ENCODE data around the gene OTUD3.

DNA sequence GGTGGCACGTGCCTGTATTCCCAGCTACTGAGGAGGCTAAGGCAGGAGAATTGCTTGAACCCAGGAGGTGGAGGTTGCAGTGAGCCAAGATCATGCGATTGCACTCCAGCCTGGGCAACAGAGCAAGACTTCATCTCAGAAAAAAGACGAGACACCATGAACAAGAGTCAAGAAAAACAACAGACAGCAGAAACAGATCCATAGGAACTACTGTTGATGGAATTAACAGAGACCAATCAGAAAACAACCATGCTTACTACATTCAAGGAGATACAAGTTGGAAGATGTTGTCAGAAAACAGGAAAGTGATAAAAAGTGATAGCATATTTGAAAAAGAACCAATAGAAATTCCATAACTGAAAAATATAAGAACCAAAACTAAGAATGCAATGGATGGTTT lies 19.3 kb upstream of the OTUD3 start:
- TF ChIP-seq, protein P1, sequence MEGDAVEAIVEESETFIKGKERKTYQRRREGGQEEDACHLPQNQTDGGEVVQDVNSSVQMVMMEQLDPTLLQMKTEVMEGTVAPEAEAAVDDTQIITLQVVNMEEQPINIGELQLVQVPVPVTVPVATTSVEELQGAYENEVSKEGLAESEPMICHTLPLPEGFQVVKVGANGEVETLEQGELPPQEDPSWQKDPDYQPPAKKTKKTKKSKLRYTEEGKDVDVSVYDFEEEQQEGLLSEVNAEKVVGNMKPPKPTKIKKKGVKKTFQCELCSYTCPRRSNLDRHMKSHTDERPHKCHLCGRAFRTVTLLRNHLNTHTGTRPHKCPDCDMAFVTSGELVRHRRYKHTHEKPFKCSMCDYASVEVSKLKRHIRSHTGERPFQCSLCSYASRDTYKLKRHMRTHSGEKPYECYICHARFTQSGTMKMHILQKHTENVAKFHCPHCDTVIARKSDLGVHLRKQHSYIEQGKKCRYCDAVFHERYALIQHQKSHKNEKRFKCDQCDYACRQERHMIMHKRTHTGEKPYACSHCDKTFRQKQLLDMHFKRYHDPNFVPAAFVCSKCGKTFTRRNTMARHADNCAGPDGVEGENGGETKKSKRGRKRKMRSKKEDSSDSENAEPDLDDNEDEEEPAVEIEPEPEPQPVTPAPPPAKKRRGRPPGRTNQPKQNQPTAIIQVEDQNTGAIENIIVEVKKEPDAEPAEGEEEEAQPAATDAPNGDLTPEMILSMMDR (IDR thresholded peaks at IDR 0.05), result no peak
- TF ChIP-seq POLR2A (IDR thresholded peaks at IDR 0.05), result no peak

All from esophagus squamous epithelium (tissue), 4 donors.